GM18498 (cell line): ENCODE data around the gene HOXA9.
A peak's percentile ranks its signal among the peaks of the same experiment; 100 is the strongest.

Experiments
- ATAC-seq: cut with Tn5 transposase; IDR thresholded peaks from one replicate; pipeline ENCODE4 v1.9.1; 2021; ENCODE audit warnings: mild to moderate bottlenecking, moderate library complexity; ENCODE audit not compliant: unreplicated experiment

HOXA9 gene

GRCh38 chr7:27166531-27167505 lies 1.5 kb upstream of the HOXA9 start:
- no peak for ATAC-seq

GRCh38 chr7:27165996-27166530 lies 726 bp upstream of the HOXA9 start:
- no peak for ATAC-seq

- no peak for ATAC-seq
These were observed 809 bp downstream of the HOXA9 start for GRCh38 chr7:27164367-27165088.

GRCh38 chr7:27164045-27164366 lies 1.3 kb downstream of the HOXA9 start:
- no peak for ATAC-seq

- no peak for ATAC-seq
These were observed 1.9 kb downstream of the HOXA9 start for GRCh38 chr7:27163288-27164044.

- ATAC-seq, result no peak
These were observed 2.6 kb downstream of the HOXA9 start for GRCh38 chr7:27162561-27163287.

GRCh38 chr7:27161721-27162560 lies 3.4 kb downstream of the HOXA9 start:
- ATAC-seq, result no peak

- ATAC-seq, result no peak
These were observed 4.1 kb downstream of the HOXA9 start for GRCh38 chr7:27161214-27161720.

- ATAC-seq, result peak; percentile 62
These were observed 4.7 kb downstream of the HOXA9 start for GRCh38 chr7:27160546-27161213.

GRCh38 chr7:27160145-27160545 lies 5.2 kb downstream of the HOXA9 start:
- ATAC-seq, result no peak

GRCh38 chr7:27159266-27160144 lies 5.8 kb downstream of the HOXA9 start:
- no peak for ATAC-seq

GRCh38 chr7:27158436-27159265 lies 6.7 kb downstream of the HOXA9 start:
- ATAC-seq, result no peak

- no peak for ATAC-seq
These were observed 7.5 kb downstream of the HOXA9 start for GRCh38 chr7:27157702-27158431.

GRCh38 chr7:27156916-27157701 lies 8.2 kb downstream of the HOXA9 start:
- ATAC-seq, result no peak

GRCh38 chr7:27156508-27156898 lies 8.8 kb downstream of the HOXA9 start, which contains the start of gene HOXA7:
Gene HOXA7, minus strand, starts transcription at chr7:27156675. Its CDS starts 130 bp downstream, at chr7:27156545.
- ATAC-seq, result no peak
